ENCODE measurements around the gene ZFC3H1. TPM values are rescaled to one million over a fixed set of nuclear protein-coding genes. Genes with fewer than 3 reads are reported as not detected.

Gene ZFC3H1
- total and polyA plus RNA-seq, 9 of the 15 experiments (the other 6 are each of a cell fraction or from before 2014, with no cell fraction given), result 14.8 to 80.5 (median 22.1) TPM

- peak; percentile 78 for TF ChIP-seq GABPA (tag; conservative IDR thresholded peaks at IDR 0.05; ENCODE audit: low read depth)
- no peak for TF ChIP-seq ZBTB33 (CRISPR knock-in tag; IDR thresholded peaks at IDR 0.05)
- TF ChIP-seq PTBP1 (IDR thresholded peaks at IDR 0.05; ENCODE audit: low read depth, low read length), result no peak
- no peak for TF ChIP-seq ZNF717 (CRISPR knock-in tag; IDR thresholded peaks at IDR 0.05)
- TF ChIP-seq PATZ1 (CRISPR knock-in tag; IDR thresholded peaks at IDR 0.05; ENCODE audit: borderline replicate concordance), result no peak
- TF ChIP-seq POLR2A (conservative IDR thresholded peaks at IDR 0.05), result no peak
- no peak for TF ChIP-seq E2F5 (CRISPR knock-in tag; IDR thresholded peaks at IDR 0.05)
- TF ChIP-seq RFX1 (IDR thresholded peaks at IDR 0.05), result no peak
- peak; percentile 26; the same call in 1 of the 2 replicates for TF ChIP-seq NFE2 (IDR thresholded peaks at IDR 0.05; ENCODE audit: low read depth)
- TF ChIP-seq IFI16 (CRISPR knock-in tag; IDR thresholded peaks at IDR 0.05), result no peak
Measured at GRCh38 chr12:71594214-71594948, 69.3 kb downstream of the ZFC3H1 start (continued).

All from K562 (cell line).